NCI-H128 (cell line): ENCODE data around the gene L3MBTL1.
"Not testable (repeated sequence)": the region's sequence is repeated elsewhere in the genome, so short reads cannot be mapped to it uniquely, and the experiment has no call there.

Source experiments
- DNase-seq: peaks from one replicate; lab custom pipeline; 2025; ENCODE audit not compliant: unreplicated experiment; lab: John Stamatoyannopoulos, UW

The L3MBTL1 gene

GRCh38 chr20:43584448-43585136, 77.1 kb downstream of the L3MBTL1 start:
- no peak for DNase-seq

GRCh38 chr20:43586641-43587040, 79.1 kb downstream of the L3MBTL1 start:
- no peak for DNase-seq

GRCh38 chr20:43588526-43588925, 81.0 kb downstream of the L3MBTL1 start:
- not testable (repeated sequence) for DNase-seq

DNA sequence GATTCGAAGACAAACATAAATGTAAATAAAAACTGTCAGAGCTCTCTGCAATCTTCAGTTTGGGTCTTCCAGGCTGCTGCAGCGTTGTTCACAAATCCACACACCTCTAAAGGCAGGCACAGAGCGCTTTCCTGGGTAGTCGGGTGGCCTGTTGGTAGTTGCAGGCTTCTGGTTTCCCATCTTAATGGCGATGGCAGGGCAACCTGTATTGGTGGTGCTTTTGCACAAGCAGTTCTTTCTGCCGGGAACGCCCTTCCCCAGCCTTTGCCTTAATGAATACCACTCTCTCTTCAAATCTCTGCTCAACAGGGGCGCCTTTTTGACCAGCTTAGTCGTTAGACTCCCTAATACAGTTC, 82.5 kb downstream of the L3MBTL1 start:
- DNase-seq = no peak

GRCh38 chr20:43590392-43591303, 83.2 kb downstream of the L3MBTL1 start, which contains the start of gene IFT52:
Gene IFT52, plus strand, starts transcription at chr20:43590937. Its CDS starts 3,762 bp downstream, at chr20:43594699.
- peak; percentile 92 for DNase-seq
